Inflammatory macrophage treated with lipopolysaccharide for 1 hour (primary cell): ENCODE measurements around the gene FXYD7.
"Not testable (repeated sequence)": the region's sequence is repeated elsewhere in the genome, so short reads cannot be mapped to it uniquely, and the experiment has no call there.

Source experiments
- DNase-seq, 2 donors: peaks; one replicate each; pipeline ENCODE4 v3.0.0-alpha.2; 2020 to 2022

FXYD7 gene

DNA sequence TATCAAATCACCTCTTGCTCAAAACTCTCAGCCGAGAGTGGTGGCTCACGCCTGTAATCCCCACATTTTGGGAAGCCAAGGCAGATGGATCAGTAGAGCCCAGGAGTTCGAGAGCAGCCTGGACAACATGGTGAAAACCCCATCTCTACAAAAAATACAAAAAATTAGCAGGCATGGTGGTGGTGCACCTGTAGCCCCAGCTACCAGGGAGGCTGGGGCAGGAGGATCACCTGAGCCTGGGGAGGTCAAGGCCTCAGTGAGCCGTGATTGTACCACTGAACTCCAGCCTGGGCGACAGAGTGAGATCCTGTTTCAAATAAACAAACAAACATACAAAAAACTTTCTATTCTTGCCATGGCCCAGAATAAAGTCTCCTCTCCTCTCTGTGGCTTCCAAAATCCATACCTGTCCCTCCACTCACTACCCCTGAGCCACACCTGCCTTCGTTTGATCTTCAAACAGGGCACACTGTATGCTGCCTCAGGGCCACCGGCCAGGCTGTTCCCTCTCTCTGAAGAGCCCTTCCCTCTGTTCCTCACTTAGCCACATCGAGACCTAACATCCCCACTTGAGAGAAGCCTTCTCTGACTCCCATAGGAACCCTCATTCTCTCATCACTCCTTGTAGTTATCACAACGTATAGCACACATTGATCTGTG, 14.5 kb upstream of the FXYD7 start:
- DNase-seq, result no peak

DNA sequence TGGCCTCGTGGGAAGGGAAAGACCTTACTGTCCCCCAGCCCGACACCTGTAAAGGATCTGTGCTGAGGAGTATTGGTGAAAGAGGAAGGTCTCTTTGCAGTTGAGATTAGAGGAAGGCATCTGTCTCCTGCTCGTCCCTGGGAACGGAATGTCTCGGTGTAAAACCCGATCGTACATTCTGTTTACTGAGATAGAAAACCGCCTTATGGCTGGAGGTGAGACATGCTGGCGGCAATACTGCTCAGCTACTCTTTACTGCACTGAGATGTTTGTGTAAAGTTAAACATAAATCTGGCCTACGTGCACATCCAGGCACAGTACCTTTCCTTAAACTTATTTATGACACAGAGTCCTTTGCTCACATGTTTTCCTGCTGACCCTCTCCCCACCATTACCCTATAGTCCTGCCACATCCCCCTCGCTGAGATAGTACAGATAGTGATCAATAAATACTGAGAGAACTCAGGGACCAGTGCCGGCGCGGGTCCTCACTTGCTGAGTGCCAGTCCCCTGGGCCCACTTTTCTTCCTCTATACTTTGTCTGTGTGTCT, 13.3 kb upstream of the FXYD7 start:
- DNase-seq, result not testable (repeated sequence)

GRCh38 chr19:35130761-35131720, 12.0 kb upstream of the FXYD7 start:
- no peak for DNase-seq

DNA sequence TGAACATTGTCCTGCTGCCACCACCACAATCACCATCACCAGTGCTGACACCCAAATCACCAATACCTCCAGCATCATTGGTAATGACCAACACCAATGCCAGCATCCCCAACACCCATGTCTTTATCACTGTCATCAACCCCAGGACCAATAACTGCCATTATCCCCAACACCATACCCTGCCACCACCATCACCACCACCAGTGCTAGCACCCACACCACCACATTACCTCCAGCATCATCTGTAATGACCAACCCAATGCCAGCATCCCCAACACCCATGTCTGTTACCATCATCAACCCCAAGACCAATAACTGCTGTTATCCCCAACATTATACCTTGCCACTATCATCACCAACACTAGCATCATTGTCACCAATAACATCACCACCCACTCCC, 10.8 kb upstream of the FXYD7 start:
- no peak for DNase-seq

DNA sequence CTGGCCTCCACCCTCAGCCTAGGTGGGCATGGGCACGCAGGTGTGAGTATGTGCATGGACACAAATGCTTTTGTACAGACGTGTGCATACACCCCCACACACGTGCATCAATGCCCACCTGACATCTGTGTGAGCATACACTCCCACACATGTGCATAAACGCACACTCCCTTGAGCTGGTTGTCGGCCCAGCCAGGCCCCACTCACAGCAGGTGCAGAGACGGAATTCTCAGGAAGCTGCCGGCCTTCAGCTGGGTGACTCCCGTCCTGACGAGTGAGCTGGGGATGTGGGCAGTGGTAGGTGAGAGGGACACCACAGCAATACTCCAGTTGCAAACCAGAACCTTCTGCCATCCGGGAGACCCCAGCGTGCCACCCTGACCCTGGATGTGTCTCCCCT, 9.2 kb upstream of the FXYD7 start:
- no peak for DNase-seq

DNA sequence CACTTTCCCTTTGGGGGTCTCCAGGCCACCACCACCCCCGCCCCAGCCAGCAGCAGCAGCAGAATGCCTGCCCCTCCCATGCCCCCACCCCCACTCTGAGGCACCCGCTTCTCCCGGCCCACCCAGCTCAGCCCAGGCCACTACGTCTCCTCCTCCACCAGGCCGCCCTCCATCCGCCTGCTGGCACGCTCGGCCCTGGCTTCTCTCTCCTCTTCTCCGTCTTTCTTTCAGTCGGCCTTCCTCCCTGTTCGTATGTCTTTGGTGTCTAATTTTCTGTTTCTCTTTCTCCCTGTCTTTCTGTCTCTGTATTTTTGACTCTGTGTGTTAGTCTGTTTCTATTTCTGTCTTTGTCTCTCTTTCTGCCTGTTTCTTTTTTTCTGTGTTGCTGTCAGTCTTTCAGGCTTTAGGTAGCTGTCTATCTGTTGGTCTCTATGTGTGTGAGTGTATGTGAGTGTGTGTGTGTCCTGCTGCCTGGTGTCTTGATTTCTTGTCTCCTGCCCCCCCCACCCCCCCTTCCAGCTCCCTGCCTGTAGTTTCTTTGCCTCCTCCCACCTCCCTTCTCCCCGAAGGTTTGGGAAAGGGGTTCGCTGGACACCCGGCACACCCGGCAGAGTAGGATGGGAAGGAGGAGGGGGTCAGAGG, 8.3 kb upstream of the FXYD7 start, which contains the start of gene LGI4:
LGI4 (minus strand) TSS at position 459 of the 642 bp plus-strand sequence; CDS start at position 80, 379 bp downstream.
- DNase-seq, result no peak

DNA sequence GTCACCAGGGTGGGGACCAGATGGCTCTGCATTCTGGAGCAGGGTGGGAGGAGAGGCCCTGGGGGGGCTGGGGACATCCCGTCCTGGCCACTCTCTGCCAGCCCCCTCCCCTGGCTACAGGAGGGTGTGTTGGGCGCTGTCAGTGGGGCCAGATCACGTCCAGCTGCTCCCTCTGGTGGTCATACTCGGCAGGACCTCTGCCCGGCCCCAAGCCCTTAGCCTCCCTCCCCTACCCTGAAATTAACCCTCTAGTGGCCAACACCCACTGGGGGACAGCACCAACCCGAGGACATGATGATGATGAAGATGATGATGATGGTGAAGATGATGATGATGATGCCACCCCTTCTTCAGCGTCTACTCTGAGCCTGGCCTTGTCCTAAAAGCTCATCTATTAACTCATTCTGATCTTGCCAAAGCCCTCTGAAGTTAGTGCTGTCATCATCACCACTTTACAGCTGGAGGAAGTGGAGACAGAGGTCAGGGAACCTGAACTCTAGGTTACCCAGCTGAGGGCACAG, 7.6 kb upstream of the FXYD7 start:
- peak in 1 of 2 donors; percentile 81 for DNase-seq

GRCh38 chr19:35136231-35136630, 6.8 kb upstream of the FXYD7 start:
- DNase-seq, result no peak

GRCh38 chr19:35136977-35137702, 5.9 kb upstream of the FXYD7 start:
- DNase-seq, result no peak

- DNase-seq, result no peak
Measured at GRCh38 chr19:35138305-35138892, 4.7 kb upstream of the FXYD7 start, which contains the start of gene FXYD1. Gene FXYD1, plus strand, starts transcription at chr19:35138824. Its CDS starts 1,256 bp downstream, at chr19:35140080.

- no peak for DNase-seq
Measured at GRCh38 chr19:35140207-35140961, 2.7 kb upstream of the FXYD7 start.

DNA sequence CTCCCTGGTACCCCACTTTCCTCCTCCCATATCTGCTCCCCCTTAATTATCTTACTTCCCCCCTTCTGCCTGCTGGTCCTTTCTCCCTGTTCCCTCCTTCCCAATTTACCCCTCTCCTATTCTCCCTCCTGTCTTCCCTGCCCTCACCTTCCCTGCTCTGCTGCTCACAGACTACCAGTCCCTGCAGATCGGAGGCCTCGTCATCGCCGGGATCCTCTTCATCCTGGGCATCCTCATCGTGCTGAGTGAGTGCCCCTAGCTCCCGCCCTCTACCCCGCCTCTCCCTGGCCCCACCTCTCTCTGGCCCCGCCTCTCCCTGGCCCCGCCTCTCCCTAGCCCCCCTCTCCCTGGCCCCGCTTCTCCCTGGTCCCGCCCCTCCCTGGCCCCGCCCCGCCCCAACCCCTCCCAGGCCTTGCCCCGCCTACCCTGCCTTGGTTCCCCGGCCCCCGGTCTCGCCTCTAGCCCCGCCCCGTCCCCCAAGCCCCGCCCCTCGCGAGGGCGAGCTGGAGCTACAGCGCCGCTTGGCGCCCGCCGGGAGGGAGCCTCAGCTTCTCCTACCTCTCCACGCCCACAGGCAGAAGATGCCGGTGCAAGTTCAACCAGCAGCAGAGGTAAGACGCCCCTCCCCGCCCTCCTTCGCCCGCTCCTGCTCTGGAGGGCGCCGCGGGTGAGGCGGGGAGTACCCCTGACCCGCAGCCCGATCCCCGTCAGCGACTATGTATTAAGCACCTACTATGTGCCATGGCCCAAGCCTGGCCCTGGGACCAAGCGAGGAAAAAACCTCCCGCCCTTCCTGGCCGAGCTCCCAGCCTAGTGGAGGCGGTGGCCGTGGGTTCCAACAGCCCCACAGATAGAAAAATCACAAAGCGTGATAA, 1.9 kb upstream of the FXYD7 start:
- peak; percentile 86 for DNase-seq

DNA sequence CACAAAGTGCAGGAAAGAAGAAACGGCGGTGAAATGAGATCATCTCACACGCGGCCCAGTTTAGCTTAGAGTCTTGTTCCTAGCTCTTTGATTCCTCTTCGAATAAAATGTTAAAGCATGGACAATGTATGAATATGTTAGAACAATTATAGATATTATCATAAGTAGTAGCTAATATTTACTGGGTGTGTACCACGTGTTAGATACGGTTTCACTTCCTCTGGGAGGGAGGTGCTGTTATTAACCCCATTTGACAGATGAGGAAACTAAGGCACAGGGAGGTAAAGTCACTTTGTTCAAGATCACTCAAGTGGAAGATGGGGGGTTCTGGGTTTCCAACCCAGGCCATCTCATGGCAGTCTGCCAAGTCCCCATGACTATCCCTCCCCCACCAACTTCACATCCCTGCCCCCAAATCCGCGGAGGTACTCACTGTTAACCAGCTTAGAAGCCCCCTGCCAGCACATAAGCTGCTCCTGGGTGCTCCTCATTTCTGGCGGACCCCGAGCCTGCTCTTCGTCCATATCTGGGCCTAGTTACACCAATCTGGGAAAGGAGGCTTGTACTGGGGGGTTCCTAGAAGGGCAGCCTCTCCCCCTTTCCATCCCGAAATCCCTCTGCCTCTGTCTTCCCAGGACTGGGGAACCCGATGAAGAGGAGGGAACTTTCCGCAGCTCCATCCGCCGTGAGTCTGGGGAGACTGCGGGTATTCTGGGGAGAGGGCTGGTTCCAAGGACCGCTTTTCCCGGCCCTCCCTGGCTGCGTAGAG, 1.0 kb upstream of the FXYD7 start:
- DNase-seq, result peak; percentile 31 to 39

GRCh38 chr19:35142606-35143230, 337 bp upstream of the FXYD7 start:
- peak in 1 of 2 donors; percentile 65 for DNase-seq

GRCh38 chr19:35143818-35144217, 763 bp downstream of the FXYD7 start:
- no peak for DNase-seq

DNA sequence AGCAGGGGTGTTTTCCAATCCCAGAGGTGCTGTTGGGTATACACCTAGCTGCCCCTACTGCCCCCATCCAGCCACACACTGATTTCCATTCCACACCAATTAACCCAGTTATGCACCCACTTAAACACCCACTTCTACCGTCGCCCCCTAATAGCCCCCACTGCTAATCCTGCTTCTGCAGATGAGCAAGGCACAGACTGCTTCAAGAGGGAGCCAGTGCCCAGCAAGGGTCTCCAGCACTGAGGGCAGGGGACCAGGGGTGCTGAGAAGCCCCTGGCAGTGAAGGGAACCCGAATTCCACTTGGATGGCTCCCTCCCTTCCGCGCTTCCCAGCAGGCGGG, 1.2 kb downstream of the FXYD7 start:
- no peak for DNase-seq

DNA sequence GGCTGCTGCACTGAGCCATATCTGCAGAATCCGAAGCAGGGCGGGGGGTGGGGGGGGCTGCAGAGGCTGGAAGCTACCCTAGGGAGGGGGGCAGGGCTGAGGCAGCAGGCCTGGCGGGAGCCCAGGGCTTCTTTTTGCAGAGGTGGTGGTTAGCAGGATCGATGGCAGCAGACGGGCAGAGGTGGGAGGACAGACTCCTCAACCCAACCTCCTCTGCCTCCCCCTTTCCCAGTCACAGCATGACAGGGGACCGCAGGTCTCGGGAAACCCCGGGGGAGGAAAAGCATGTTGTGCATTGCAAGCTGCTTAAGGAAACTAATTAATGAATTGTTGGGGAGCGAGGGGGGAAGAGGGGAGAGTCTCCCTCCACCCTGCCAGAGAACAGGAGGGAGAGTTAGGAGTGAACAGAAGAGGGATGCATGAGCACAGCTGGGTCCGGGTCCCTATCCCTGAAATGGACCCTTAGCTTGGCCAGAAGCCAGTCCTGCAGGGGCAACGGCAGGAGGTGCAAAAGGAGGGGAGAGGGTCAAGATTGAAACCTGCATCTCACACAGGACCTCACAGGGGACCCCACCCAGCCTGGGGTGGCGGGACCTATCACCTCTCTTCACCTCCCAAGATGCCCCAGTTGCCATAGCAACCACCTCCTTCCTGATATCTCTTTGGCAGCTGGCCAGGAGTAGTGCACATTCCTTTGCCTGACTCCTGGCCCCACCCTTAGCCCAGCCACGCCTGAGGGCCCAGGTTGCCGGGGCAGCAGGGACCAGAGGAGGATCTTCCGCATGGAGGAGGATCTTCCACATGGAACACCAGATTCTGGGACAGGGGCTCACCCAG, 1.8 kb downstream of the FXYD7 start:
- DNase-seq, result no peak
